HTERT RPE-1 (cell line): ENCODE results near the gene CMTM7.
"Not testable (repeated sequence)": the region's sequence is repeated elsewhere in the genome, so short reads cannot be mapped to it uniquely, and the experiment has no call there.

ENCODE experiments used
- in situ Hi-C: fragments of 300-500 bp; cut with MboI; formaldehyde crosslinking; loops from 4 replicates; pipeline ENCODE4 v1.14.3; 2020; ENCODE audit warnings: low sequenced_read_pairs

Gene CMTM7

DNA sequence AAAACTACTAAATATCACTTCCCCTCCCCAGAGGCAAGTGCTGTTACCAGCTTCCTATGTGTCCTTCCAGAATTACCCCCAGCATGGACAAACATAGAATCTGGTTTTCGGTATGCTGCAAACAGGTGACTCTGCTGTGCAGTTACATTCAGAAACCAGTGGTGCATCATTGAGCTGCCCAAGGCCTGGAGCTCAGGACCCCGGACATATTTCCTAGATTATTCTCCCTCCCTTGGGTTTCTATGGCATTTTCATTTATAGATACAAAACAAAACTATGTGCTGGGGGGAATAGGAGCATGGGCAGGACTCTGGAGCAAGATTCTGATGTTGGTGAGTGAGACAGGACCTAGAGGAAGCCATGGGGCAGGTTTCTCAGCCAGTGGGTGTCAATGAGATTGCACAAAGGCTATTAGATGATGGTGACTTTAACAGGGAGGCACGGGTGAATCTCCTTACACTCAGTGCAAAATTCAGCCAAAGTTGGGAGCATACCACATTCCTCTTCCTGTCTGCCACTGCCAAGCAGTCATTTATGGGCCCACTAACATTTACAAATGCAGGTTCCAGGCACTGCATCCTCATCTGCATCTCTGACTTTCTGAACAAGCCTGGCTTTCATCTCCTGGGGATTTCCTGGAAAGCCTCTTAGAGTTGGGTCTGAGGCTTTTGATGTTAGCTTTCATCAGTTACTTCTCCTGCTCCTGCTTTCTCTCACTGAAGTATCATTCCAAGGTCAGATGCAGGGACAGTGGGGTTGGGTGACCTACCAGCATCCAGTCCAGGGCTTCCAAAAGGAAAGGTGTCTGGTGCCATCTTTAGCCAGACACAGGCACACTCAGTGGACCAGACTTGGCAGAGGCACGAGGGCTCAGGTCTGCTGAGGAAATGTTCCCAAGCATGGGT, 44.5 kb downstream of the CMTM7 start:
- in situ Hi-C loops, result no loop called here

DNA sequence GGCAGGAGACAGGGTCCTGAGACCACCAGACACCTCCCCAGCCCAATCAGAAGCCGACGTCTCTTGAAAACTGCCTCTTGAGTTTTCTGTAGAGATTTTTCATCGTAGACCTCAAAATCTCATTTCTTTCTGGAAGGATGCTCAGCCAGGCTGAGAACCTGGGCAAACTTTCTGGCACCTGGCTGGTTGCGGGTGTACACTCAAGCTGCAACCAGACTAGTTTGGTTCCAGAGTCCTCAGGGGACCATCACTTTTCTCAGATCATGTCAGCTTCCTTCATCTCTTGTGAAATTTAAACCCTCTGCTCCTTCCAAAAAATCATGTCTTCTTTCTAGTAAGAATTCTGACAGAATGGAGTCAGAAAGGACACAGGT, 45.1 kb downstream of the CMTM7 start:
- in situ Hi-C loops, result no loop called here

DNA sequence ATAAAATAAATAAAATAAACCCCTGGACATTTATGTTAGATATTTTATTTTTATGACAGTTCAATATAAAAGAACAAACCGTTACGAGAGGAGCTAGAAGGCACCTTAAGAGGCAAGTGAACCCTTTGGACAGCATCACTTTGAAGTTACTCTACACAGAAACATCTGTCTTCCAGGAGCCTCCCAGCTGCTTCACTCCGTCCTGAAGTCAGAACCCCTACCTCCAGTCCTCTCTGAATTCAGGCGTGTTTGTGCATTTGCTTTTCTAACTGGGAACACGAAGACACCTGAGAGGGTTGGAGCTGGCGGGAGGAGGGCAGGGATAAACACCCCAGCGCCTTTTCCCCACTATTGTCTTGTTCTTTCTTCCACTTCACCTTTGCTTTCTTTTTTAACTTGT, 46.2 kb downstream of the CMTM7 start:
- in situ Hi-C loops, result no loop called here

DNA sequence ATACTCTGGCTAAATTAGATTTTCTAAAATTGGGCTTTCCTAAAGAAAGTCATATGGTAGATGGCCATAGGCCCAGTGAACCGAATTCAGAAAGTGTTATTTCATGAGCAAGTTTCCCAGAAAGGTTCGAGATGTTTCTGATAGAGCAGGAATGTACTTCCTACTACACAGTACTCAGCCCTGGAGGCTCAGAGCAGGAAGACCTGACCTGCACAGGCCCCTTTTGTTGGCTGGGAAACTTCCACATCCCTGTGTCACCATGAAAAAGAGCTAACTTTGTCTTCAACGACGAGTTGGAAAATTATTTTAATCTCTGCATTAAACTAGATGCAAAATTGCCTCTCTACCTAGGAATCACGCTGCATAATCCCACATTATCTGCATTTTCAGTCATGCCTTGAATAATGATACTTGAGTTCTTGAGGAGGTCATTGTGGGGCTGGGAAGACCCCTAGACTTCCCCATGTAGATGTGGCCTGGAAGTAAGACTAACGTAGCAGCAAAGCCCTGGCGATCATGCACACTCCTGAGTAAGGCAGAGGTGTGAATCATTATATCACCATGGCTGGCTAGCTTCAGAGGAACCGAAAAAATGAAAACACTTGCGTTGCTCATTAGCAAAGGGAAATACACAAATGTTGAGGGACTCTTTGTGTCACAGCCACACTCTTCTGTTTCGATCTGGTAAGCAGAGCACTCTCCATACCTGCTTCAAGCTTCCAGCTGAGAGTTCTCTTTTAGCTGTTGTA, 47.1 kb downstream of the CMTM7 start:
- in situ Hi-C loops, result no loop called here

DNA sequence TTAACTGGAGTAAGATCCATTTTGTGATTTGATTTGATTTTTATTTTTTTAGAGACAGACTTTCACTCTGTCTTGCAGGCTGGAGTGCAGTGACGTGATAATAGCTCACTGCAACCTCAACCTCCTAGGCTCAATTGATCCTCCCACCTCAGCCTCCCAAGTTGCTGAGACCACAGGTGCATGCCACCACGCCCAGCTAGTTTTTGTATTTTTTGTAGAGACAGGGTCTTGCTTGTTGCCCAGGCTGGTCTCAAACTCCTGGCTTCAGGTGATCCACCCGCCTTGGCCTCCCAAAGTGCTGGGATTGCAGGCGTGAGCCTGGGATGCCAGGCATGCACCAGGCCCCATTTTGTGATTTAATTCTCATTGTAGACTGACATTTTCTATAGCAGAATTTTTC, 47.8 kb downstream of the CMTM7 start:
- in situ Hi-C loops, result not testable (repeated sequence)

DNA sequence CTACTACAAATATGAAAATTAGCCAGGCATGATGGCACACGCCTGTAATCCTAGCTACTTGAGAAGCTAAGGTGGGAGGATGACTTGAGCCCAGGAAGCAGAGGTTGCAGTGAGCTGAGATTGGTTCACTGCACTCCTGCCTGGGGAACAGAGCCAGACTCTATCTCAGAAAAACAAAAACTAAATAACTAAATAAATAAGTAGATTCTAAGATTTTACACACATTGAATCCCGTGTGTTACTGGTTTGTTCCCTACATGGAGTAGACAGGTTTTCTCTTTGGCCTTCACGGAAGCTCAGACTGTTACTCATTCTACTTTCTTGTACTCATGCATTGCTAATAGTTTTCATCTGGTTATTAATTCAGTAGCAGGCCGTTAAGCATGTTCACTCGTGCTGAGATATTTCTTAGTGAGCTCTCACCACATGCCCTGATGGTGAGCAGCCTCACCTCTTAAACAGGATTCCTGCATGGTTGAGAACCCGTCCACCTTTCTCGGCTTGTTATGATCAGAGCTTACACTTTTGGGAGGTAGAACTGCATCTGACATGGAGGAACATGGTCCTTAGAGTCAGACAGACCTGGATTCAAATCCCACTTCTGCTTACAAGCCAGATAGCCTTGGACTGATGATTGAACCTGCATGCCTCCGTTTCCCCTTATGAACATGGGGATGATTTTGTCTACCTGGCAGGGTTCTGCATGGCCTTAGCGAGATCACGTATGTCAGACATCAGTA, 49.1 kb downstream of the CMTM7 start:
- in situ Hi-C loops, result no loop called here

DNA sequence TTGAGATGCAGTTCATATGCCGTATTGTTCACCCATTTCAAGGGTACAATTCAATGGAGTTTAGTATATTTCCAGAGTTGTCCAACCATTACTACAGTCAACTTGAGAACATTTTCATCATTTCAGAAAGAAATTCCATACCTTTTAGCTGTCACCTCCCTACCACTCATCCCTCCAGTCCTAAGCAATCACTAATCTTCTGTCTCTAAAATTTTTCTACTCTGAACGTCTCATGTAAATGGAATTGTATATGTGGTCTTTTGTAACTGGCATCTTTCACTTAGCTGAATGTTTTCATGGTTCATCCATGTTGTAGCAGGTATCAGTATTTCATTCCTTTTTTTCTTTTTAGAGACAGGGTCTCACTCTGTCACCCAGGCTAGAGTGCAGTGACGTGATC, 51.1 kb downstream of the CMTM7 start:
- in situ Hi-C loops, result no loop called here

DNA sequence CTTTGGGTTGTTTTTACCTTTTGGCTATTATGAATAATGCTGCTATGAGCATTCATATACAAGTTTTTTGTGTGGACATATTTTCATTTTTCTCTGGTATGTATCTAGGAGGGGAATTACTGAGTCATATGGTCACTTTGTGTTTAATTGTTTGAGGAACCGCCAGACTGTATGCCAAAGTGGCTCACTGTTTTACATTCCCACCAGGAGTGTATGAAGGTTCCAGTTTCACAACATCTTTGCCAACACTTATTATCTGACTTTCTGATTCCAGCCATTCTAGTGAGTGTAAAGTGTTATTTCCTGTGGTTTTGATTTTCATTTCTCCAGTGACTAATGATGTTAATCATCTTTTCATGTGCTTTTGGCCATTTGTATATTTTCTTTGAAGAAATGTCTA, 51.8 kb downstream of the CMTM7 start:
- in situ Hi-C loops, result no loop called here

DNA sequence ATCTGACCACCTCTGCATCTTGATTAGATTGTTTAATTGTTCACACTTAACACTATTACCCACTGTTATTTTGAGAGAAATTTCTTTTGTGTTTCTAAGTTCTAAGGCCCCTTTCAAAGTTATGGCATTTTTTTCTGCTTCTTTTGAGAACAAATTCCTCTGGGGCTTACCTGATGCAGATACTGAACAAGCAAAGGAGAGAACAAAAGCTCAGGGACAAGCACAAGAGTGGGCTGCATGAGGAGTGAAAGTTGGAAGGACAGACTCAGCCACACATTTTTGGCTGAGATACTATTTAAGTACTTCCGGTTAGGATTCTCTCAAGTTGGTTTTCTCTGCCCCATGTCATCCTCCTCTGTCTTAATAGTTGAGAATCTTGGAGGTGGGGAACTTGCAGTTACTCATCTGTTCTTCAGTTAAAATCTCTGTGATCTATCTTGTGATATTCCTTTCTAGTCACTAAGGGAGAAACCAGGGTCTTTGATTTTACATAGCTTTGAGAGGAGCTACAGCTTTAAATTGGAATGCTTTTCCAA, 56.3 kb downstream of the CMTM7 start:
- in situ Hi-C loops, result no loop called here

DNA sequence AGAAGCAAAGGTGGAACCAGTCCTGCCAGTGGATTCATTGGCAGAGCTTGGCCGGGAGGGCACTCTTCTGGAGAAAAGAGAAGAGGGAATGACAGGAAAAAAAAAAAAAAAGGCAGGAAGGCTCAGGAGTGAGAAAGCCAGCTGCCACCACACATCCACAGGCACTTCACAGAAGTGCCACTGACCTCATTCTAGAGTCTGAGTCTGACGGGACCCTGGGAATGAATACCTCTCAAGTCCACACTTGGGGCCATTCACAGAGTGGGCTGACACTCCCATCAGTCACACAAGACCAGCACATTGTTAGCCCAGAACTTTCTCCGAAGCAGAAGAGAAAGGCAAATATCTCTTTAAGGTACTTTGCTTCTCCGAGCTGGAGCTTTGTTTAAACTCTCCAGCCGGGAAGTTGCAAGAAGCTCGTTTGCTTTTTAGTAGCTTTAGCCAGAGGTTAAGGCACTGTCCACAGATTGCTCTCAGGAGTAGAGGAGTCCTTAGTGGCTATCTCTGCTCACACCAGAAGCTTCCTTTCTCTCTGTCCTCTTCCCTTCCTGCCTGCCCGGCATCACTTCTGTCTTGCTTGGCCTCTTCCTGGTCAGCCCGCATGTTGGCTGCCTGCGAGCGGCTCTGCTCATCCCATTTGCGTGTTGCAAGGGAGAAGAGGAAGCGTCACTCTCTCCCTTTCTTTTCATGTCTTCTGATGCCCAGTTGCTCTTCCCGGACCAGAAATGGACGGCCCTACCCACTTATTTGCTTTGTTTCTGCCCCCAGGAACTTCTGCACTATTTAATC, 57.2 kb downstream of the CMTM7 start:
- in situ Hi-C loops, result no loop called here

DNA sequence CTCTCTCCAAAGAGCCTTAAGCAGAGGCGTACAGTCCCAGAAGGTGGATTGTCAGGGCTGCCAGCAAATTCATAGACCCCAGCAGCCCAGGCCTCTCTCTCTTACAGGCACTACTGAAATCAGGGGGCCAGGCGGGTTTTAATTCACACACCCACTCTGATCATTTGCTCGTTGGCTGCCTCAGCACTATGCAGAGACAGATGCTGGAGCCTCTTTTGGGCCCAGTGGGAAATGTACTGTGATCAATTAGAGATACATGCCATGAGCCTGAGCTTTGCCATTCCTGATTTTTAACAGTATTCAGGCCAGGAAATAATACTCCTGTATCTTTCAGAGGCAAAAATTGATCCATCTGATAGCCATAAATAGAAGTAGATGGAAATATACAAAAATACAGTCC, 58.0 kb downstream of the CMTM7 start:
- in situ Hi-C loops, result no loop called here

DNA sequence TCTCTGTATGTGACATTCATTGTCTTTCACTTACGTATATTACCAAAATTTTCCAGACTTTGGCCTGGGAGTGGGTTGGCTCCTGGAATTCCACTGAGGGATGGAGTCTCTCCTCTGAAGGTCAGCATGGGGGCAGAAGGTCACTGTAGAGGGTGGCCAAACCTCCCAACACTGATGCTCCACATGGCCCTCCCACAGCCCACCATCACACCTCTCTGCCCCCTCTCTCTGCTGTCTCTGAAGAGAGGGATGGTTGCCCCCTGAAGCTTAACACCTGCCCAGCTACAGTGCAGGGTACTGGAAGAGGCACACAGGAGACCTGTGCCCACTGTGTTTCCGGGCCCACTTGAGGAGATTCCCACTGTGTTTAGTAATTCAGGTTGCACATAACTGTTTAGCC, 58.8 kb downstream of the CMTM7 start:
- in situ Hi-C loops, result no loop called here

DNA sequence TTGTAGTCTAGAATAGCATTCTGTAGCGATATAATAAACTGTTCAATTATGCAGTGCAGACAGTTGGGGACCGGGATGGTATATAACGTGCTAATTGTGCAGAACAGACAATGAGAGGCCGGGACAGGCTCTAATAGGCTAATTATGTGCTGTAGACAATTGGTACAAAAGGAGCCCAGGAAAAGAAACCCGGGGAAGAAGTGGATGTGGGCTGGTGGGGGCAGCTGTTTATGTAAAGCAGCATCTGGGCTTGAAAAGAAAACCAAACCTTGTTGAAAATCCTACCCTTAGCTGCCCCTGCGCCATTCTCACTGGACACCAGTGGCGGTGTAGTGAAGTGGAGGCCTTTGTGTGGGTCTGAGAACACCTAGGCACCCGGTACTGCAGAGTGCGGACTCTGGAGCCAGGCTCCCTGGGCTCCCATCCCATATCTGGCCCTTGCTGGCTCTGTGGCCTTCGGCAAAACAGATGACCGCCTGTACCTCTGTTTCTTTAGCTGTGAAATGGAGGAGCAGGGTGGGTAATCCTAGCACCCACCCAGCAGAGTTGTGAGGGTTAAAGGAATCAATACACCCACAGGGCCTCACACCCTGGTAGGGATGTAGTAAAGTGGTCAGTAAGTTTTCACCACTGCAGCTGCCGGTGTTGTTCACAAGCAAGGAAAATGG, 59.5 kb downstream of the CMTM7 start:
- in situ Hi-C loops, result no loop called here

DNA sequence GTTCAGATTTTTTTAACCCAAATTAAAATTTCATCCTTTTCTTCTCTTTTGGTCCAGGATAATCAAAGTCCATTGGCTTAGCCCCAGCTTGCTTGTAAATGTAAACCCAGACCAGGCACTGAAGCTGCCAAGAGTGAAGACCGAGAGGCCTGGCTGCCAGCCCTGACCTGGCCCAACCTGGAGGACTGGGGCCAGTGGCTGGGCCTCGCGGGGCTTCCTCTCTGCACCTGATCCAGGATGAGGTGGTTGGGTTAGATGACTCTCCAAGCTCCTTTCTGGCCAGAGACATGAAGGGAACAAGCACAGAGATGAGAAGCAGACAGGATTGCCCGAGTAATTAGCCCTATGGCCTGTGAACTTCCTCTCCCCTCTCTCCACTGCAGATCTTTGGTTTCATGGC, 60.4 kb downstream of the CMTM7 start:
- in situ Hi-C loops, result no loop called here

DNA sequence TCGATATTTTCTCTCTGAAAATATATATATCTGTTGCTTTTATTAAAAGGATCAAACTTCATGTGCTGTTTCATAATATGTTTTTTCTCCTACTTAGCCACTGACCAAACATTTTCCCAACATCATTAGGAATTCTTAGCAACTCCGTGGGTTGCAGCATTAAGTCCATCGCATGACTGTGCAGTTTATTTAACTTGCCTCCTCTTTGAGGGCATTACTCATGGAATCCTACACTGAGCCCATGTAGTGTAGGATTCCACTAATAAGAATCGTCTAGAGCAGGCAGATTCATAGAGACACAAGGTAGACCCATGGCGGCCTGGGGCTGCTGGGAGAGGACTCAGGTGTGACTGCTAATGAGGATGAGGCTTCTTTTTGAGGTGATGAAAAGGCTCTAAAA, 61.7 kb downstream of the CMTM7 start:
- in situ Hi-C loops, result no loop called here

DNA sequence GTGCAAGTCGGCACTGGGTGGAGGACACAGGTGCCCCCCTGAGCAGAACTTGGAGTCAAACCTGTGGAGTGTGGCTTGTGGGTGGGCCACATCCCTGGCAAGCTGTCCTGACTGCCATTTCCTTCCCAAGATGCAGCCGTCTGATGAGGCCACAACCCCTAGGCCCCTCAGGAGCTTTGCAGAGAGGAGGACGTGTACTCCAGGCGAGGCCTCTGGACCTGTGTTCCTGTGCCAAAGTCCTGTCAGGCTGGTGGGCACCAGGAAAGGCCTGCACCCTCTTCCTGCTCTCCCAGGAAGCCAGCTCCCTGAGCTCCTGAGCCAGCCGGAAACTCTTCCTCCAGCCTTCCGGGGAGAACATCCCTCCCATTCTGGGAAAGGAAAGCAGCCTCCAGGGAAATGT, 62.5 kb downstream of the CMTM7 start:
- in situ Hi-C loops, result no loop called here

DNA sequence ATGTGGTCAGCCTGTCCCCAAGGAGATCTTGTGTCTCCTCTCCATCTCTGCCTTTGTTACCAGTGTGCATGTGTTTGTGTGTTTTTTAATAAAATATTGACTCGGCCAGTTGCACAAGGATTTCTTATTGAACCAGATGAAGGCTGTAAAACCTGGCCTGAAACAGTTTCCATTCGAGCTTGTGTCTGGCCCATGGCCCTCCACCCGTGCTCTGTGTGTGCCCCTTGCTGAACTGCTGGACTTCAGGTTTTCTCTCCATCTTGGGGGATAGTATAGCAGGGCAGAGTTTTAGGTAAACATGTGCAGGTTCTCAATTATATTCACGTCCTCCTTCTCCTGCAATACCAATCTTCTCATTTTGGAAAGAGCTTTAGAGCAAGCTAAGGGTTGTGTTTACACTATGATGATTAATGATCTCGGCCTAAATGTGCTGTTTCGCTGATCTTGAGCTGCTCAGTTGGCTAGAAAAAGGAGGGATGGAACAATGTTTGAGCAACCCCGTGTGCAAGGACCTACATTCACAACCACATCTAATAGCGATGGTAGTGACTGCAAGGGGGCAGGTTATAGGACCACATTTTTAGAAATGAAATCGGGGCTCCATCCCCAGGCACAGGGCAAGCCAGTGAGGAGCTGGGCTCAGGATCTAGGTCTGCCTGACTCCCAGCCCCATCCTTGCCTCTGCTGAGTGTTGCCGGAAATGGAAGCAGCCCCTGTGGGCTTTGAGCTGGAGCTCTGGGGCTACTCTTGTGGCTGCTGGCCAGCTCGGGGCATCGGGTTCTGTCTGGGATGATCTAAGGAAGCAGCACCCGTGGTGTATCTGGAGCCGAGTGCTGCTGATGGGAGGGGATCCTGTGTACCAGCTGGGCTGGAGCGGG, 63.3 kb downstream of the CMTM7 start:
- in situ Hi-C loops, result no loop called here

DNA sequence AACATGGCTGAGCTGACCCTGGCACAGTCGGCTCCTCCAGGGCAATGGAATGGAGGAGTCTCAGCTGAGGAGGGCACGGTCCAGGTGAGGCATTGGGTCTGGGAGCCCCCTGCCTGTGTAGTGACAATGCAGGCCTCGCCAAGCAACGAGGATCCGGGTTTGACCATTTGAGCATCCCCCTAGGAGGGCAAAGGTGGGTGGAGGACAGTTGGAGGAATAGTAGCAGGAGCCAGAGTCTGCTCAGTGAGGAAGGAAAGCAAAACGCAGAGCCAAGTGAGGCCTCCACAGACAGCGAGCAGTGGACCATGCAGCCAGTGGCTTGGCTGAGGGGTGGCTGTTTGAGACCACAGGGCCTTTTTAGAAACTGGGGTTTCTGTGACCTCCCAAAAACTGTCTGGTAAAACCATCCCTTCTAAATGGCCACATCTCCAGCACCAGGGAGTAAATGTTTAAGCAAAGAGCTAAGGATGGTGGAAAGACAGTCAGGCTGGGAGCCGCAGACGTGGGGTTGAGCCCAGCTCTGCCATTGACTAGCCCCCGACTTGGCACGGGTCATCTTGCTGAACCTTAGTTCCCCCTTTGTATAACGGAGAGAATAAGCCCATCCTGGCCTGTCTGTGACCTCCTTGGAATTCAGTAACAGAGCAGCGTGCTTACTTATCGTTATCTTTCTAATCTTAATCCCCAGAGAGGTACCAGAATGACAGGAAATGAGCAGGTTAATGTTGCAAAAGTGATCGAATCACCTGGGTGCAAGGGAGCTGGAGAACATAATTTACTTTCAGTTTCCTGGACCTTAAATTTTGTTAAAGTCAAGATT, 64.2 kb downstream of the CMTM7 start:
- in situ Hi-C loops, result no loop called here
